Measurements from ENCODE around the gene SLC24A3. TPM values are rescaled to one million over a fixed set of nuclear protein-coding genes. Genes with fewer than 3 reads are reported as not detected.

Gene SLC24A3
- total RNA-seq, 4 donors from 2014 or later, result 4.2 to 6.4 (median 5.6) TPM

DNA sequence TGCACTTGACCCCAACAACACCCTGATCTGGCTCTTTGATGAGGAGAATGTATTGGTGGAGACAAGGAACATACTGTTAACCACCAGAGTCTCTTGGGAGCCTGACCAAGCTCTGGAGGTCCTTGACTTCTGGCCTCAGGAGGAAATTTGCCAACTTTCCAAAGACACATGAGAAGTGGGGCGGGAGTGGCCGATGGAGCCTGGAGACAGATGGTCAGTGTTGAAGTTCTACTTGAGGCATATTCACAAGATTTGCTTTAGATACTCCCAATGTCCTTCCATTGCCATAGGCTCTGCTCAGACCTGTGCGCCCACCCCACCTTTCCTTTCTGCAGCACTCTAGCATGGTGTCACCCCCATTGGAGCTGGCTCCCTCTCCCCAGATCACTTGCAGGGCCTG is 241.0 kb downstream of the SLC24A3 start:
- DNase-seq (ENCODE audit: low spot score in 2 of 2), result no peak
- H3K4me3 ChIP-seq, result no peak overlapping the region
- H3K27me3 ChIP-seq, result no peaks in the 10 kb centered on the region
- WGBS, result 85% methylated on average over 3 of the region's 3 CpGs
- no peaks in the 10 kb centered on the region for H3K4me1 ChIP-seq
- H3K9me3 ChIP-seq, result no peaks in the 10 kb centered on the region
- TF ChIP-seq, protein P1, sequence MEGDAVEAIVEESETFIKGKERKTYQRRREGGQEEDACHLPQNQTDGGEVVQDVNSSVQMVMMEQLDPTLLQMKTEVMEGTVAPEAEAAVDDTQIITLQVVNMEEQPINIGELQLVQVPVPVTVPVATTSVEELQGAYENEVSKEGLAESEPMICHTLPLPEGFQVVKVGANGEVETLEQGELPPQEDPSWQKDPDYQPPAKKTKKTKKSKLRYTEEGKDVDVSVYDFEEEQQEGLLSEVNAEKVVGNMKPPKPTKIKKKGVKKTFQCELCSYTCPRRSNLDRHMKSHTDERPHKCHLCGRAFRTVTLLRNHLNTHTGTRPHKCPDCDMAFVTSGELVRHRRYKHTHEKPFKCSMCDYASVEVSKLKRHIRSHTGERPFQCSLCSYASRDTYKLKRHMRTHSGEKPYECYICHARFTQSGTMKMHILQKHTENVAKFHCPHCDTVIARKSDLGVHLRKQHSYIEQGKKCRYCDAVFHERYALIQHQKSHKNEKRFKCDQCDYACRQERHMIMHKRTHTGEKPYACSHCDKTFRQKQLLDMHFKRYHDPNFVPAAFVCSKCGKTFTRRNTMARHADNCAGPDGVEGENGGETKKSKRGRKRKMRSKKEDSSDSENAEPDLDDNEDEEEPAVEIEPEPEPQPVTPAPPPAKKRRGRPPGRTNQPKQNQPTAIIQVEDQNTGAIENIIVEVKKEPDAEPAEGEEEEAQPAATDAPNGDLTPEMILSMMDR (IDR thresholded peaks at IDR 0.05), result no peak
- TF ChIP-seq EP300 (IDR thresholded peaks at IDR 0.05), result no peak
- TF ChIP-seq POLR2A (IDR thresholded peaks at IDR 0.05), result no peak
- TF ChIP-seq POLR2AphosphoS5 (IDR thresholded peaks at IDR 0.05), result no peak
- no peak overlapping the region for H3K27ac ChIP-seq
- no peaks in the 10 kb centered on the region for H3K36me3 ChIP-seq

- no peaks in the 10 kb centered on the region for H3K4me1 ChIP-seq
- WGBS, result 72% methylated on average over 6 of the region's 6 CpGs
- no peaks in the 10 kb centered on the region for H3K36me3 ChIP-seq
- no peak for TF ChIP-seq POLR2AphosphoS5 (IDR thresholded peaks at IDR 0.05)
- TF ChIP-seq EP300 (IDR thresholded peaks at IDR 0.05), result no peak
- TF ChIP-seq, protein P1 (IDR thresholded peaks at IDR 0.05), result no peak
- no peak for TF ChIP-seq POLR2A (IDR thresholded peaks at IDR 0.05)
- no peak overlapping the region for H3K27ac ChIP-seq
- H3K27me3 ChIP-seq, result no peaks in the 10 kb centered on the region
- H3K9me3 ChIP-seq, result no peaks in the 10 kb centered on the region
- no peak for DNase-seq (ENCODE audit: low spot score in 2 of 2)
- no peak overlapping the region for H3K4me3 ChIP-seq
Observed at GRCh38 chr20:19453862-19454261, 241.4 kb downstream of the SLC24A3 start.

DNA sequence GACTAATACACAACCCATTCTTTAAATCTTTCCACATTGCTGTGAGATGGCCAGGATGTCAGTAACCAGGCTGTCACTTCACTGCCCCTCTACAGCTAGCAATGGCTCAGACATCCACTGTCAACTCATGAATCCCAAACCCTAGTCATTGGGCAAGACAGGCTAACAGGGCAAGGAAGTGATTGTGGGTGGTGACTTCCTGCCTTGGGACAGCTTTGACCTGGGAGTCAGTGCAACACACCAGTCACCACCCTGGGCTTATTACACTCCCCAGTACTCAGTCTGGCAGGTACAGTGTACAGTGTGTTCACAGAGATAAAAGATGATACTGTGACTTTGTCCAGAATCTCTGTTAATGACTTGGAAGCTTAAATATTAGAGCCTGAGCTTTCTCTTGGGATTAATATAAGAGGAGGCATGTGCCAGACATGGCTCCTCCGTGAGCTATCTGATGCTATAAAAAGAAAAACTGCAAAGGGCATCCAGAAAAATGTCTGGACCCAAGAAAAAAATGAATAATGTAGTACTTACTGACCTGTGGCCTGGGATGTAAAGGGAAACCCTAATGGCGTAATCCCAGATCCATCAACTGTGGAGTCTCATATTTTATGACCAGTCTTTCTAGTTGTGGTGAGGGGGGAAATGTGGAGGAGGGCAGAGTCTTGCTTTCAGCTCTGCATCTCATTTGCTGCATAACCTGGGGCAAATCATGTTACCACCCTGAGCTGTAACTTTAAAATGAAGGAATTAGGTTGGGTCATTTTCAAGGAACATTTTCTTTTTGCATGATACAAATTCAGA is 244.4 kb downstream of the SLC24A3 start:
- Histone ChIP-seq H3K27me3 (no peaks in the 10 kb centered on the region), H3K9me3 (no peaks in the 10 kb centered on the region), H3K27ac (no peak overlapping the region), H3K36me3 (no peaks in the 10 kb centered on the region), H3K4me3 (no peak overlapping the region), H3K4me1 (no peaks in the 10 kb centered on the region)
- TF ChIP-seq, protein P1 (IDR thresholded peaks at IDR 0.05), result no peak
- TF ChIP-seq EP300 (IDR thresholded peaks at IDR 0.05) (no peak), POLR2AphosphoS5 (IDR thresholded peaks at IDR 0.05) (no peak), POLR2A (IDR thresholded peaks at IDR 0.05) (no peak)
- no peak for DNase-seq (ENCODE audit: low spot score in 2 of 2)
- WGBS, result 70% methylated on average over 2 of the region's 2 CpGs

DNA sequence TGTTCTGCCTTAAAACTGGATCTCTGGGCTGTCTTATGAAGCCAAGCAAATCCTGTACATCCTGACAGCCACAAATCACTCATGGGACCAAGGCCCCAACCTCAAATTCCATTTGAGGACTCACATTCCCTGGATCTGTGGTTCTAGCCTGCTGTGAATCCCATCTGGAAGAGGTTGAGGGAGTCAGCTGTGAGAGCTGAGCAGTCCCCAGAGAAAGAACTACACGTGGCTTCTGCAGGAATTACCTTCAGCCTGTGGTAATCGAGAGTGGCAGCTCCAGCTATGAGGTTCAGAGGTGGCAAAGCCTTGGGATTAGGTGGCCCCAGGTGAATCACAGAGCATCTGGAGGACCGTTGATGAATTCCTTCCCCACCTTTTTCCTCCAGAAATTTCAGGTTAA is 245.2 kb downstream of the SLC24A3 start:
- no peak overlapping the region for H3K4me3 ChIP-seq
- DNase-seq (ENCODE audit: low spot score in 2 of 2), result no peak
- no peaks in the 10 kb centered on the region for H3K36me3 ChIP-seq
- H3K27me3 ChIP-seq, result no peaks in the 10 kb centered on the region
- H3K4me1 ChIP-seq, result no peaks in the 10 kb centered on the region
- no peaks in the 10 kb centered on the region for H3K9me3 ChIP-seq
- TF ChIP-seq POLR2A (IDR thresholded peaks at IDR 0.05) (no peak), EP300 (IDR thresholded peaks at IDR 0.05) (no peak), POLR2AphosphoS5 (IDR thresholded peaks at IDR 0.05) (no peak)
- TF ChIP-seq, protein P1 (IDR thresholded peaks at IDR 0.05), result no peak
- no peak overlapping the region for H3K27ac ChIP-seq
- WGBS, result 63% methylated on average over 3 of the region's 3 CpGs

DNA sequence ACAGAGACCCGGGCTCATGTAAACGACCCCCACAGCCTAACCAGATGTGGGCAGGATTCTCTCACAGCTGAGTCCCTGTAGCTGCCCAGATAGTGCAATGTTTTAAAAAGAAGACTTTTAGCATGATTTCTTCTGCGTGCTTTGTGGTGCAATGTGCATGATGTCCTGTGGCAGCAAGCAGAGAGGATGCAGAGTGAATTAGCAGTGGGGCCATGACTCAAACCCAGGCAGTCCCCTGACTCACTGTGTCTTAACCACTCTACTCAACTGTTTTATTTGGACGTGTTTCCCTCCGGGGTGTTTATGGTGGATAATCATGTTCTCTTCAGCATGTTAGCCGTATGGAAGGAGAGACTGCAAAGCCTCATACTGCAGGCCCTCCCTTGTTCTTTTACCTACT is 247.9 kb downstream of the SLC24A3 start:
- Histone ChIP-seq H3K9me3 (no peaks in the 10 kb centered on the region), H3K4me1 (no peaks in the 10 kb centered on the region), H3K36me3 (no peaks in the 10 kb centered on the region), H3K4me3 (no peak overlapping the region), H3K27me3 (no peaks in the 10 kb centered on the region), H3K27ac (no peak overlapping the region)
- WGBS, result 72% methylated on average over 6 of the region's 6 CpGs
- no peak for DNase-seq (ENCODE audit: low spot score in 2 of 2)
- TF ChIP-seq POLR2AphosphoS5 (IDR thresholded peaks at IDR 0.05), result no peak

Data from suprapubic skin (tissue), 4 donors.